ENCODE measurements around the gene FRAS1.
A peak's percentile ranks its signal among the peaks of the same experiment; 100 is the strongest.

FRAS1 gene

DNA sequence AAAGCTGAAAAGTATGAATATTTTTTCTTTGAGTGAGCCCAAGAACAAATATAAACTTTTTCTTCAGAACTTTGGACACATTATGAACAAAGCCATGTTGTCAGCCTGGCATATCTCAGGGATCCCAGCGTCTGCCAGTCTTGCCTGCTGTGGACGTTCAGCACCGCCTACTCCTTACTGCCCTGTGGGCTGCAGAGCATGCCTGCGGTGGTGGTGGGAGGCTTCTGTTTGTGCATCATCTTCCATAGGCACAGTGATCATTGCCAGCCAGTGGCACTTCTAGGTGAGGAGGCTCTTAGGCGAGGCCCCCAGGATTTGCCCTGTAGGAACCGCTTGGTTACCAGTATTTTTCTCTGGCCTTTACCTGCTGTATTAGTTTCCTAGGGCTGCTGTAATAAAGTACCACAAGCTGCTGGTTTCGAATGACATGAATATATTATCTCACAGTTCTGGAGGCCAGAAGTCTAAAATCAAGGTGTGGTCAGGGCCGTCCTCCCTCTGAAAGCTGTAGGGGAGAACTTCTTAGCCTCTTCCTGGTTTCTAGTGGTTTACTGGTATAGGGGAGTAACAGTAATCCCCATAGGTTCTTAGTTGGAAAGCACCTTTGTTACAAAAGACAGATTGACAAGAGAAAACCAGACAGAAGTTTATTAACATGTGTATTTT lies 509.8 kb downstream of the FRAS1 start:
- TF ChIP-seq, protein P1, sequence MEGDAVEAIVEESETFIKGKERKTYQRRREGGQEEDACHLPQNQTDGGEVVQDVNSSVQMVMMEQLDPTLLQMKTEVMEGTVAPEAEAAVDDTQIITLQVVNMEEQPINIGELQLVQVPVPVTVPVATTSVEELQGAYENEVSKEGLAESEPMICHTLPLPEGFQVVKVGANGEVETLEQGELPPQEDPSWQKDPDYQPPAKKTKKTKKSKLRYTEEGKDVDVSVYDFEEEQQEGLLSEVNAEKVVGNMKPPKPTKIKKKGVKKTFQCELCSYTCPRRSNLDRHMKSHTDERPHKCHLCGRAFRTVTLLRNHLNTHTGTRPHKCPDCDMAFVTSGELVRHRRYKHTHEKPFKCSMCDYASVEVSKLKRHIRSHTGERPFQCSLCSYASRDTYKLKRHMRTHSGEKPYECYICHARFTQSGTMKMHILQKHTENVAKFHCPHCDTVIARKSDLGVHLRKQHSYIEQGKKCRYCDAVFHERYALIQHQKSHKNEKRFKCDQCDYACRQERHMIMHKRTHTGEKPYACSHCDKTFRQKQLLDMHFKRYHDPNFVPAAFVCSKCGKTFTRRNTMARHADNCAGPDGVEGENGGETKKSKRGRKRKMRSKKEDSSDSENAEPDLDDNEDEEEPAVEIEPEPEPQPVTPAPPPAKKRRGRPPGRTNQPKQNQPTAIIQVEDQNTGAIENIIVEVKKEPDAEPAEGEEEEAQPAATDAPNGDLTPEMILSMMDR (IDR thresholded peaks at IDR 0.05; ENCODE audit: low read depth, low read length) = no peak

DNA sequence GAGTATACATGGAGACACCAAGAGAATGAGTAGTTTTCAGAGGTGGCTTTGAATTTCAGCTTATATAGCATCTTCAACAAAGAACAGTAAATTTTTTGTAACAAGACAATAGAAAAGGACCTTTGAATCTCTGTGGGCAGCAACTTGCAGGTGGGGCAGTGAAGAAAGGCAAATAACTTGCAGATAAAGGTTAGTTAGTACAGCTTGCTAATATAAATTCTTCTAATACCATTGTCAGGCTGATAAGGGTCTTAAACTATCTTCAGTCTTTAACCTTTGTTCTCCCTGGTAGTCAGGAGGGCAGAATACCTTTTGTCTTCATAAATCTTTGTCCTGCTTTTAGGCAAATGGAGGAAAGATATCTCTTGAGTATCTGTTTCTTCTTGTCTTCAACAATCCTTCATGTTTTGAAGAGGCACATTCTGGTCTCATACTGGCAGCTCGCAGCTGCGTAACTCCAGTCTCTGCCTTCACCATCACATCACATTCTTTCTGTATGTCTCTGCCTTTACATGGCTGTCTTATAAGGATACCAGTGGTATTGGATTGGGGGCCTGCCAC lies 510.5 kb downstream of the FRAS1 start:
- TF ChIP-seq, protein P1 (IDR thresholded peaks at IDR 0.05; ENCODE audit: low read depth, low read length) = no peak

More for the DNA sequence above, 509.8 kb downstream of the FRAS1 start:
- no peak overlapping the region for H3K4me3 ChIP-seq (ENCODE audit: low read depth, low read length)

DNA sequence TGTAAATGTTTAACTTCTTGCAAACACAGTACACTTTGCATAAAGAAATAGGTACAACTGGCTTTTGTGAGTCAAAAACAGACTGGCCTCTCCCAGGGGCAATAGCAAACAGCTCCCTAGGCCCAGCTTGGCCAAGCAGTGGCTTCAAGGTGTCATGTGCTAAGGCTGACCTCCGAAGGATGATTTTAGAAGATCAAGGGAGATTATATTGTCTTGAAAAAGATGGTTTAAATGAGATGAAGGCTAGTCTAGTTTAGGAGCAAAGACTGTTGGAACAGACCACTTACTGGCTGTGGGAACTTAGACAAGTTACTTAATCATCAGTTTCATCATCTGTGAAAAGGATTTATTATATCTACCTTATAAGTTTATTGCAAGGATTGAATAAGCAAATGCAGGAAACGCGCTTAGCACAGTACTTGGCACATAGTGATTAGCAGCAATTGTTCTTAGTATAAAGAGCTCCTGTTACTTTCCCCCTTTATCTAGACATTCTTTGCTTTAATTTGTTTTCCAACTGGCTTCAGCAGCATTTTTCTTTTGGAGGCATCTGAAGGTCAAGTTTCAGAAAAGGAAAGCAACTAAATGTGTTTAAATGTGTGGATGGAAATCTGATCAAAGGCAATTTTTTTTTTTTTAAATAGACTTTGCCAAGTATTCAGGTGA lies 511.6 kb downstream of the FRAS1 start:
- H3K4me3 ChIP-seq (ENCODE audit: low read depth, low read length) = 0 out of 2 replicates have a peak overlapping the region, but pooled peaks have one; percentile 2
- TF ChIP-seq, protein P1 (IDR thresholded peaks at IDR 0.05; ENCODE audit: low read depth, low read length) = no peak

More for the DNA sequence above, 510.5 kb downstream of the FRAS1 start:
- H3K4me3 ChIP-seq (ENCODE audit: low read depth, low read length) = no peak overlapping the region

DNA sequence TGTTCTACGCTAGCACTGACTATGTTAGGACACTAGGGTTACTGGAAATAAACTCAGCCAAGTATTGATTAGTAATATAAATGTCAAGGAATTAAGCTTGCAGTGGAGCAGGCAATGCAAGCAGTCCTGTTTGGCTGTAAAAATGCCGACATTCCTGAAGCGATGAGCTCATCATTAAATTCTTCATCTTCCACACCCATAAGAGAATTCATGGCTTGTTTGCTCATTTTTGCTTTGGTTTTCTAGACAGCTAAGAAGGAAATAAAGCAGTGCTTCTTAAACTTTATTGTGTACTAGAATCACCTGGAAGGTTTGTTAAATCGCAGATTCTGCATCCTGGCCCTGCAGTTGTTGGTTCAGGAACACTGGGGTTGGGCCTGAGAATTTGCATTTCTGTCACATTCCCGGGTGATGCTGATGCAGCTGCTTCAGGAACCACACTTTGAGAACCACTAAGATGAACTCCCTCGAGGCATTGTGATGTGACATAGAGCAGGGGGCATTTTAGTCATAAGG lies 512.2 kb downstream of the FRAS1 start:
- peak overlapping the region; percentile 21; the same call in 1 of the 2 replicates for H3K4me3 ChIP-seq (ENCODE audit: low read depth, low read length)
- TF ChIP-seq, protein P1 (IDR thresholded peaks at IDR 0.05; ENCODE audit: low read depth, low read length) = no peak

DNA sequence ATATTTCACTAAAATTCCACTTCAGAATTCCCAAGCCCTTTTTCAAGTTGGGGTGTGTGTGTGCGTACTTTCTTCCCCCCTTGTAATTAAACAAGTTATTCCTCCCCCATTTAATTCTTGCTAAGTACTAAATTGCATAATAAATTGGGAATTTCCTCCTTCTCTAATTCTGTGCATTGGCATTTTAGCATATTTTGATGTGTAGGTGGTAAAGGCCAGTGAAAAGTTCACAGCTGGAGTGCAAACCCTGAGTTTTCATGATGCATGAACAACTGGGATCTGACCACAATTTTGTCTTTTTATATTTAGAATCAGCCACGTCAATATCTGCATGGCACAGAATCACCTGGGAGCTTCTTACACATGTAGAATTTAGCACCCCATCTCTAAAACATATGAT lies 513.0 kb downstream of the FRAS1 start:
- no peak overlapping the region for H3K4me3 ChIP-seq (ENCODE audit: low read depth, low read length)
- TF ChIP-seq, protein P1 (IDR thresholded peaks at IDR 0.05; ENCODE audit: low read depth, low read length) = no peak

DNA sequence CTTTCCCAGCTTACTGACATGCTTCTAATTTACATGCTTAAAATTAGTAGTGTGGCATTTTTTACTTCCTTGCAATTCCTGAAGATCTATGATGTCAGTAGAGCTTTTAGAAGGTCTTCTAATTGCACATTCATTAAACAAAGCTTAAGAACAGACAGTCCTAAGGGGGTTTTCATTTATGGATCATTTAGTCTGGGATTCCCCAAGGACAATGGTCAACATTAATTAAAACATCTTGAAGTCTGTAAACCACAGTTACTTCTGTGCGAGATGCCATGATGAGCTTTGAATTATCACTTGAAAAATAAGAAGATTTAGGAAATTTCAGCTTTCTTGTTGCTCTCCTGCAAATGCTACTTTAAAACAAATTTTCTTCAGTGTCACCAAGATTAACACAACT lies 514.7 kb downstream of the FRAS1 start:
- TF ChIP-seq, protein P1 (IDR thresholded peaks at IDR 0.05; ENCODE audit: low read depth, low read length) = no peak
- H3K4me3 ChIP-seq (ENCODE audit: low read depth, low read length) = no peak overlapping the region
